HG03565 (cell line): ENCODE data around the gene TH.
"Not testable (repeated sequence)": the region's sequence is repeated elsewhere in the genome, so short reads cannot be mapped to it uniquely, and the experiment has no call there.

ENCODE experiments used
- ATAC-seq: cut with Tn5 transposase; IDR thresholded peaks from one replicate; pipeline ENCODE4 v1.9.1; 2021; ENCODE audit warnings: mild to moderate bottlenecking, moderate library complexity; ENCODE audit not compliant: unreplicated experiment

TH gene

GRCh38 chr11:2132246-2132645, 39.4 kb downstream of the TH start:
- ATAC-seq: no peak

DNA sequence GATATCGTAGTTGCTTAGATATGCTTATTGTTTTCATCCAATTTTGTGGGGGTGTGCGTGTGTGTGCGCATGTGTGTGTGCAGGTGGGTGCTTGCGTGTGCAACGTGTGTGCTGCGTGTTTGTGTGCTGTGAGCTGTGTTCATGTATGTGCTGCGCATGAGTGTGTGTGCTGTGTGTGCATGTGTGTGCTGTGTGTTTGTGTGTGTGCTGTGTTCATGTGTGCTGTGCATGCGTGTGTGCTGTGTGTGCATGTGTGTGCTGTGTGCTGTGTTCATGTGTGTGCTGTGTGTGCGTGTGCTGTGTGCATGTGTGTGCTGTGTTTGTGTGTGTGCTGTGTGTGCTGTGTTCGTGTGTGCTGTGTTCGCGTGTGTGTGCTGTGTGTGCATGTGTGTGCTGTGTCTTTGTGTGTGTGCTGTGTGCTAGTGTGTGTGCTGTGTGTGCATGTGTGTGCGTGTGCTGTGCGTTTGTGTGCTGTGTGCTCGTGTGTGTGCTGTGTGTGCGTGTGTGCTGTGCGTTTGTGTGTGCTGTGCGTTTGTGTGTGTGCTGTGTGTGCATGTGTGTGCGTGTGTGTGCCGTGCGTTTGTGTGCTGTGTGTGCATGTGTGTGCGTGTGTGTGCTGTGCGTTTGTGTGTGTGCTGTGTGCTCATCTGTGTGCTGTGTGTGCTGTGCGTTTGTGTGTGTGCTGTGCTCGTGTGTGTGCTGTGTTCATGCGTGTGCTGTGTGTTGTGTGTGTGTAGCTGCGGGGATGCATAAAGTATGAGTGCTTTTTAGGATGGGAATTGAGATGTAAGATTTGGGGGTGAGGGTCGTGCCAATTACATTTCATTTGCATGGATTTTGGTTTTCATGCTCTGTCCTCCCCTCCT, 40.0 kb downstream of the TH start:
- no peak for ATAC-seq

GRCh38 chr11:2130881-2131352, 40.7 kb downstream of the TH start:
- ATAC-seq: no peak

DNA sequence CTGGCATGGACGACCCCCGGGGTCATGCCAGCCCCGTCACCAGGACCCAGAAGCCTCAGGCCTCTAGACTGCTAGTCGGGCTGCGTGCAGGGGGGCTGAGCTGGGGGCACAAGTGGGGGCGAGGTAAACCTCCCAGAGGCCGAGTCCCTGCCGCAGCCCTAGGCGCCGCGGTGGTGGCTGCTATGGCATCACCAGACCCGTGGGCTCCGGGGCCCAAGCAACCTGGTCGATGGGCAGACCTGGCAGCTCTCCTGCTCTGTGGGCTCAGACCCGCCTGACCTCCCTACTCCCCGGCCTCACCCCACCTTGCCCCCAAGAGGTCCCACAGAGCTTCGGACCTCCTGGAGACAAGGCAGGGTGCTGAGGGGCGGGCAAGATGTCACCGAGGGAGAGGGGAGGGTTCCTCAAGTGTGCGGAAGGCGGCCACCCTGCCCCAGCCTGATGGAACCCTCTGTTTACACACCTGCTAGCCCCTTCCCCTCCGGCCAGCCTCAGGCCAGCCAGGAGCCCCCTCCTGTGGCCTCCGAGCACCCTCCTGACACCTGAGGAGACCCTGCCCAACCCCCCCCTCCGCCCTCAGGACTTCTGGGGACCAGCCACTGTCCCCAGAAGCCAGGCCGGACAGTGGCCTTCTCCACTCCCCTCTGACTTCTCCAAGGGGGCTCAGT, 41.8 kb downstream of the TH start:
- ATAC-seq: no peak

GRCh38 chr11:2129308-2129698, 42.3 kb downstream of the TH start:
- no peak for ATAC-seq

- no peak for ATAC-seq
These were observed 42.9 kb downstream of the TH start for GRCh38 chr11:2128511-2129307.

DNA sequence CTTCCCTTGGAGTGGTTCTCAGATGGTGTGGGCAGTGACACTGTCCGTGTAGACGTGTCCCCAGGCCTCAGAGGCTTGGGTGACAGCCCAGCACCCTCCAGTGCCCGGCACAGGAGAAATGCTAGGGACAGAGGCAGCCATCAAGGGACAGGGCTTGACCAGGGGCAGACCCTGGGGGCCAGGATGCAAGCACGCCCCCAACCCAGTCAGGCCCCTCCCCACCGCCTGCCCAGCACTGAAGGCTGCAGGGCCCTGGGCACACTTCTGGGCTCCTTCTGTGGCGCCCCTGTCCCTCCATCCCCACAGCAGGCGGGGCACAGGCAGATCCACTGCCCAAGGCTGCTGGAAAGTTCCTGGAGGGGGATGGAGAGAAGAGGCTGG, 43.5 kb downstream of the TH start:
- ATAC-seq: no peak

DNA sequence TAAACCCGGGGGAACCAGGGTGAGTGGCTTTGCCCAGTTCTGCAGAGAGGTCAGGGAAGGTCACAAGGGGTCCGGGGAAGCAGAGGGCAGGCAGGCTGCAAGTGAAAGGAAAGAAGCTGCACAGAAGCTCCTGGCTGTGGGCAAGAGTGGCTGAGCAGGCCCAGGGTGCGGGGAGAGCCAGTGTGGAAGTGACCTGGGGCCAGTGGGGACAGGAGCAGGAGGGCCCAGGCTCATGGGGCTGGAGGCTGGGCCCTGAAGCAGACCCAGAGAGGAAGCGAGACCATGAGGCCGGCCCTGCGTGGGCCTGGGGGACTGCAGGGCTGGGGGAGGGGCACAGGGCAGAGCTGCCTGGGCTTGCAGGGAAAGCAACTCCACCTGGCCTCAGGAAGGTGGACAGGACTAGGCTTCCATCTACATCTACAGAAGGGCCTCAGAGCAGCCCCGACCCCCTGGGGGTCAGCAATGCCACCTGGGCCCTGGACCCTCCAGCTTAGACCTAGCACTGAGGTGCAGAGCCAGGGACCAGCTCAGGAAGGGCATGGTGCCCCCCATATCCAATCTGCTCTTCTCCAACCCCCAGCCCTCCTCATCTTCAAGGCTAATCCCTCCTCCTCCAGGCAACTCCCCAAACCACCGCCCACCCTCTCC, 44.0 kb downstream of the TH start:
- no peak for ATAC-seq

DNA sequence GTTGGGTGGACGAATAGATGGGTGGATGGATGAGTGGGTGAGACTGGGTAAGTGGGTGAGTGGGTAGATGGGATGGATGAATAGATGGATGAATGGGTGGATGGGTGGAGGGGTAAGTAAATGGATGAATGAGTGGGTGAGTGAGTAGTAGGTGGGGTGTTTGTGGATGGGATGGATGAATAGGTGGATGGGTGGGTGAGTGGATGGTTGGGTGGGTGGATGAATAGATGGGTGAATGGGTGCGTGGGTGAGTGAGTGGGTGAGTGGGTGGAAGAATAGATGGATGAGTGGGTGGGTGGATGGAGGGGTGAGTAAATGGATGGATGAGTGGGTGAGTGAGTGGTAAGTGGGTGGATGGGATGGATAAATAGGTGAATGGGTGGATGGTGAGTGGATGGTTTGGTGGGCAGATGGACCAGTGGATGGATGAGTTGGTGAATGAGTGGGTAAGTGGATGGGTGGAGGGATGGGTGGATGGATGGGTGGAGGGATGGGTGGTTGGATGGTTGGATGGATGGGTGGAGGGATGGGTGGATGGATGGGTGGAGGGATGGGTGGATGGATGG, 45.0 kb downstream of the TH start:
- ATAC-seq: no peak

GRCh38 chr11:2124736-2125484, 46.7 kb downstream of the TH start:
- ATAC-seq: not testable (repeated sequence)

DNA sequence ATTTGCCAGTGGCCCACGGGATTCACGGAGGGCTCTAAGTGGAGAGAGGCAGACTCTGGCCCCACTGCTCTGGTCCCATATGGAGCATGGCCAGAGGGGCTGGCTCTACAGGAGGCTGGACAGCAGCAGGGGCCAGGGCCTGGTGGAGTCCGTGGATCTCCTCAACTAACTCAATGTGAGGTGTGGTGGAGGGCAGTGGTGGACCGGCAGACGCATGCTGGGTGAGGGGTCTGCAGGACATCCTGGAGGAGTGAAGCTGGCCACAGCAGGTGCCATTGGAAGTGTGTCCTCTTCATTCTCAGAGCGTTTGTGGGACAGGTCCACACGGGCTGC, 48.0 kb downstream of the TH start:
- ATAC-seq: no peak

DNA sequence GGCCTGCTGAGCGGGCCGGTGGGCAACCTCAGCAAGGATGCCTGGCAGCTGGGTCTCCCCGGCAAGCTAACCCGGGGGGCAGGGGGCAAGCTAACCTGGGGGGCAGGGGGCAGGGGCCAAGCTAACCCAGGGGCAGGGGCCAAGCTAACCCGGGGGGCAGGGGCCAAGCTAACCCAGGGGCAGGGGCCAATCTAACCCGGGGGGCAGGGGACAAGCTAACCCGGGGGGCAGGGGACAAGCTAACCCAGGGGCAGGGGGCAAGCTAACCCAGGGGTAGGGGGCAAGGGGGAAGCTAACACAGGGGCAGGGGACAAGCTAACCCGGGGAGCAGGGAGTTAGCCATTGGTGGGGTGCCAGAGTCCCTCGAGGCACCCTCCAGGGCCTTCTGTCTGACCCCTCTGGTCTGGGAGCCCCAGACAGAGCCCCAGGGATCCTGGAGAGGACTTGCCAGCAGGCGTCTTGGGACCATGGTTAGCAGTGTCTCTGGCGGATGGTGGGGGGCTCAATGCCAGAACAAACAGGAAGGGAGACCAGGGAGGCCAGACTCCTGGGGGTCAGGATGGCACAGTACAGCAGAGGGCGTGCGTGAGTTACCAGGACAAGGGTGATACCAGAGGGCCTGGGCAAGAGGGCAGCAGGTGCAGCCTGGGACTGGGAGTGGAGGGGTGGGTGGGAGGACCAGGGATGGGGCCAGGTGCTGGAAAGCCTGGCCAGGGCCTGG, 48.5 kb downstream of the TH start:
- ATAC-seq: no peak

DNA sequence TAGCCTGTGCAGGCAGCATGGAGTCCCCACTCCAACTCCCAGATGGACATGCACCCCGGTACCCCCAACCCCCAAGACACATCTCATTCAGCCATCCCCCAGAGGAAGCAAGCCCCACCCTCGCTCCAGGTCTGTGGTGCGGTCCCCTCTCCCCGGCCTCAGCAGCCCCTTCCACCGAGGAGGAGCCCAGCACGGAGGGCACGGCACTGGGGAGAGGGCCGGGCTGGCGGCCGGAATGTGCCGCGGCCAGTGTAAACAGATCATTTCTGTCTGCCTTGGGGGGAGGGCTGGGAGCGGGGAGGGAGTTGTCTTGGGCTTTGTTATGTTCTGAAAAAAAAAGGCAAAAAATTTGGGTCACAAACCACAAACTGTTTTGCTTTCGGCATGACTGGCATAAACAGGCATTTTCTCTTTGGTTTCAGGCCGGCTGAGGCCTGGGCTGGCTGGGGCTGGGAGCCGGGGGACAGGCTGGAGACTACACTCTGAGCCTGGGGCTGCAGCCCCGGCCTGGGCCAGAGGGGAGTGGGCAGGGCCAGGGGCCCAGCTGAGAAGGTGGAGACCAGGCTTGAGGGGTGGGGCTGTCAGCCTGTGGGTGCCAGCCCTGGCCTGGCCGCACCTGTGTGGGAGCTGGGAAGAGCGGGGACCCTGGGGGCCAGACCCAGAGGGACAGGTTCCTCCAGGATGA, 49.3 kb downstream of the TH start:
- no peak for ATAC-seq

GRCh38 chr11:2121227-2122130, 50.1 kb downstream of the TH start:
- ATAC-seq: no peak

GRCh38 chr11:2120359-2121100, 51.1 kb downstream of the TH start:
- no peak for ATAC-seq

DNA sequence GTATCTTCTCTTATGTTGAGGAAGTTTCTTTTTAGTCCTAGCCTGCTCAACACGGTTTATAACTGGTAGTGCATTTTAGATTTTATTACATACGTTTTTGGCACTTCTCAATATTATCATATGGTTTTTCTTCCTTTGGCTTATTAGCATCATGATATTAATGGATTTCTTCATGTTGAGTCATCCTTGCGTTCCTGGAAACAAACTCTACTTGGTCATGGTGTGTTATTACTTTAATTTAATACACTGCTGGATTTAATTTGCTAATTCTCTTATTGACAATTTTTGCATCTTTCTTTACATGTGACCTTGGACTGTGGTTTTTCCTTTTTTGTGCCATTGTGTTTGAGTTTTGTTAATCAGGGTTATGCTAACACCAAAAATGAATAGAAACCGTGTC, 52.9 kb downstream of the TH start:
- no peak for ATAC-seq

DNA sequence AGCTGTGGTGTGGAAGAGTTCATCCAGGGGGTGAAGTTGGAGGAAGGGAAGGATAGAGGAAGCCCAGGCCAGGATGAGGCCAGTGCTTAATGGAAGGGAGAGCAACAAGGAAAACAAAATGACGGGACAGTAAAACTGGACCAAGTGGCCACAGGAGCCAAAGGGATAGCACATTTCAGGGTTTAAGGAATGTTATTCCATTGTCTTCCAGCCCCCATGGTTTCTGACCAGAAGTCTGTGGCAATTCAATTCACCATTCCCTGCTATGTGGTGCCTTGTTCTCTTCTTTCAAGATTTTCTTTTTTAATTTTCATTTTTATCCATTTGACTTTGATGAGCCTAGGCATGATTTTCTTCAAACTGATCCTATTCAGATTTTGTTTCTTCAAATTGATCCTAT, 54.9 kb downstream of the TH start:
- no peak for ATAC-seq
